ENCODE results near the gene ERN2. TPM values are rescaled to one million over a fixed set of nuclear protein-coding genes. Genes with fewer than 3 reads are reported as not detected.

Gene ERN2
- total RNA-seq, 1 experiment from 2014 or later, result 0.47 TPM

- ChIA-PET CTCF (interaction anchor here (1.1 to 1.6 kb wide), 3 partner anchors 16 to 358 kb away, joined by 3 to 9 read pairs (median 3); no protein-coding TSS in a partner anchor), RAD21 (ENCODE audit: low non-redundant PET in 1 of 2, low total read pairs in 2 of 2, uncharacterized antibody in 2 of 2, unreplicated experiment in 2 of 2) (no interaction called here), POLR2A (no interaction called here)
- peaks cover 6% of the 10 kb centered on the region; the same call in 1 of the 2 replicates for H4K20me1 ChIP-seq (ENCODE audit: insufficient read depth)
- H3K27me3 ChIP-seq (ENCODE audit: insufficient read depth, low read length), result no peaks in the 10 kb centered on the region
- DNase-seq (ENCODE audit: low read depth, low spot score) (peak; percentile 76), ATAC-seq (peak; percentile 93)
- peaks cover 27 to 30% of the 10 kb centered on the region in 2 experiments for H3K36me3 ChIP-seq (ENCODE audit: control insufficient read depth in 1 of 2, insufficient read depth in 2 of 2, low read length in 2 of 2)
- BruUV-seq (replicated peaks), result TSS peak; percentile 61
- H3K4me1 ChIP-seq (ENCODE audit: control insufficient read depth in 1 of 2, insufficient read depth in 2 of 2, low read length in 2 of 2), result peaks cover 7 to 21% of the 10 kb centered on the region in 2 experiments; a peak in 3 of 4 replicates
- no peaks in the 10 kb centered on the region for H3K9me2 ChIP-seq (ENCODE audit: insufficient read depth)
- H3K4me2 ChIP-seq (ENCODE audit: low read length), result peak within 1 kb of the TSS; percentile 92
- H3K27ac ChIP-seq (ENCODE audit: low read depth, low read length), result peak within 1 kb of the TSS; percentile 61
- peak within 1 kb of the TSS; percentile 88 for H3K9ac ChIP-seq (ENCODE audit: low read length)
- no peak within 1 kb of the TSS for H2AFZ ChIP-seq (ENCODE audit: low read depth, low read length, poor library complexity, severe bottlenecking)
- H3K9me3 ChIP-seq (ENCODE audit: control insufficient read depth in 1 of 2, insufficient read depth in 1 of 2, low read depth in 1 of 2, low read length in 2 of 2), result no peaks in the 10 kb centered on the region
- intact Hi-C loops (cut with micrococcal nuclease), result loop anchor here (5.0 kb wide), 2 partner anchors 339 to 359 kb away; no protein-coding TSS in a partner anchor
- peaks cover 49% of the 10 kb centered on the region for H3K79me2 ChIP-seq (ENCODE audit: insufficient read depth, low read length)
- H3K4me3 ChIP-seq (replicated peaks in 1 of 2; ENCODE audit: low read depth in 1 of 2, low read length in 2 of 2), result peak within 1 kb of the TSS; percentile 96 to 99
- 0 out of 2 replicates have a peak, but pooled peaks have one; percentile 31 for TF ChIP-seq SRF (IDR thresholded peaks at IDR 0.05; ENCODE audit: low read depth)
- no peak for TF ChIP-seq ZBTB33 (IDR thresholded peaks at IDR 0.05; ENCODE audit: extremely low read depth, insufficient replicate concordance, low read length)
- TF ChIP-seq POLR2AphosphoS5 (IDR thresholded peaks at IDR 0.05; ENCODE audit: low read depth, low read length), result peak; percentile 72
- no peak for TF ChIP-seq EGR1 (IDR thresholded peaks at IDR 0.05; ENCODE audit: low read depth)
- TF ChIP-seq SP1 (IDR thresholded peaks at IDR 0.05; ENCODE audit: low read depth), result peak; percentile 80
- TF ChIP-seq TCF7L2 (IDR thresholded peaks at IDR 0.05; ENCODE audit: borderline replicate concordance, extremely low read depth, insufficient read depth, insufficient read length), result peak; percentile 67
- TF ChIP-seq ELF1 (IDR thresholded peaks at IDR 0.05; ENCODE audit: borderline replicate concordance, low read depth), result no peak
- TF ChIP-seq CBX3 (IDR thresholded peaks at IDR 0.05; ENCODE audit: low read depth), result peak; percentile 12; the same call in 1 of the 2 replicates
- TF ChIP-seq CTCF (IDR thresholded peaks at IDR 0.05 in 2 of 3, conservative IDR thresholded peaks at IDR 0.05 in 1 of 3; ENCODE audit: borderline replicate concordance in 1 of 3, insufficient read depth in 1 of 3, low read depth in 2 of 3, low read length in 2 of 3), result peak; percentile 35 to 66 (median 42); a peak in 5 of 6 replicates
- no peak for TF ChIP-seq ZFX (IDR thresholded peaks at IDR 0.05)
- TF ChIP-seq FOSL1 (IDR thresholded peaks at IDR 0.05; ENCODE audit: low read depth), result no peak
- TF ChIP-seq ZNF274 (IDR thresholded peaks at IDR 0.05; ENCODE audit: low read depth, low read length), result no peak
- TF ChIP-seq REST (IDR thresholded peaks at IDR 0.05; ENCODE audit: low read depth), result no peak
- no peak for TF ChIP-seq JUND (IDR thresholded peaks at IDR 0.05)
- peak; percentile 97 for TF ChIP-seq SIN3A (IDR thresholded peaks at IDR 0.05; ENCODE audit: low read depth)
- no peak for TF ChIP-seq CEBPB (IDR thresholded peaks at IDR 0.05; ENCODE audit: low read depth)
- peak; percentile 63 for TF ChIP-seq RAD21 (IDR thresholded peaks at IDR 0.05; ENCODE audit: low read depth)
- no peak for TF ChIP-seq POLR2A (IDR thresholded peaks at IDR 0.05; ENCODE audit: borderline replicate concordance, extremely low read depth, insufficient read depth, insufficient read length)
- TF ChIP-seq ATF3 (IDR thresholded peaks at IDR 0.05), result no peak
Measured at GRCh38 chr16:23678430-23679273, 34.4 kb downstream of the ERN2 start, which contains the start of gene PLK1. Gene PLK1, plus strand, starts transcription at chr16:23678889. Its CDS starts 44 bp downstream, at chr16:23678933.
